A549 (cell line): ENCODE results near the gene SP100. TPM values are rescaled to one million over a fixed set of nuclear protein-coding genes. Genes with fewer than 3 reads are reported as not detected.
"Not testable (repeated sequence)": the region's sequence is repeated elsewhere in the genome, so short reads cannot be mapped to it uniquely, and the experiment has no call there.

ENCODE experiments used
- ATAC-seq, 2 experiments: fragments of 200-7000 bp in 1 of 2; fragments of >200 bp in 1 of 2; cut with Nextera tagmentation in 1 of 2; cut with Tn5 transposase in 1 of 2; 3 replicates each; pipeline versions ENCODE4 v1.8.0 to v1.9.1; 2018 to 2020; ENCODE audit warnings: mild to moderate bottlenecking in 1 of 2, moderate library complexity in 1 of 2
- CTCF ChIA-PET: fragments of 300-600 bp; sonication (Branson Sonifier 250); formaldehyde crosslinking; extraction: SDS; loops from one replicate; lab custom pipeline; 2021; ENCODE audit warnings: antibody characterized with exemption, inconsistent platforms; lab: Yijun Ruan, JAX
- POLR2A ChIA-PET: fragments of 350-600 bp; formaldehyde crosslinking; extraction: SDS; loops from one replicate; lab custom pipeline; 2021; ENCODE audit warnings: antibody characterized with exemption, inconsistent platforms; lab: Yijun Ruan, JAX
- DNase-seq, 2 experiments: peaks; one replicate each; pipeline versions ENCODE4 v3.0.0 to v3.0.0-alpha.2; 2011 to 2016; ENCODE audit warnings: low read depth in 1 of 2, low spot score in 1 of 2
- FAIRE-seq: peaks from 2 replicates; lab custom pipeline; 2011; peaks lifted over from hg19 to GRCh38; lab: Jason Lieb, UNC
- H3K27ac ChIP-seq, 2 experiments: fragments of >200 bp; sonication (Bioruptor Twin); formaldehyde crosslinking; 3 replicates each; pipeline ENCODE4 v1.5.1; 2016 to 2017
- H3K4me1 ChIP-seq: fragments of >200 bp; sonication (Bioruptor Twin); formaldehyde crosslinking; 3 replicates; pipeline ENCODE4 v1.6.1; 2016
- H3K4me2 ChIP-seq: fragments of >200 bp; sonication (Bioruptor Twin); formaldehyde crosslinking; 3 replicates; pipeline ENCODE4 v1.6.1; 2016
- H3K4me3 ChIP-seq: fragments of >200 bp; sonication (Bioruptor Twin); formaldehyde crosslinking; 3 replicates; pipeline ENCODE4 v1.5.1; 2016
- H3K9me3 ChIP-seq: fragments of >200 bp; sonication (Bioruptor Twin); formaldehyde crosslinking; 3 replicates; pipeline ENCODE4 v1.6.1; 2016
- CEBPB ChIP-seq, 2 experiments: fragments of >200 bp in 1 of 2; sonication (Bioruptor Twin) in 1 of 2; formaldehyde crosslinking in 1 of 2; IDR thresholded peaks; 2 replicates each; pipeline ENCODE4 v1.6.1; 2012 to 2016
- FOSL2 ChIP-seq, 2 experiments: fragments of 450-650 bp in 1 of 2; fragments of >200 bp in 1 of 2; sonication (Bioruptor Twin) in 1 of 2; formaldehyde crosslinking; IDR thresholded peaks; 2 replicates each; pipeline versions ENCODE4 v1.5.0 to v1.6.1; 2016 to 2020; ENCODE audit warnings: mild to moderate bottlenecking in 1 of 2, moderate library complexity in 1 of 2
- FOXS1 ChIP-seq: fragments of 250-450 bp; sonication (Bioruptor Pico); IDR thresholded peaks from 2 replicates; pipeline ENCODE4 v1.5.0; 2020; ENCODE audit warnings: mild to moderate bottlenecking, moderate library complexity
- HEYL ChIP-seq: fragments of 250-450 bp; sonication (Bioruptor Pico); IDR thresholded peaks from 2 replicates; pipeline ENCODE4 v1.8.0; 2021; ENCODE audit warnings: mild to moderate bottlenecking, moderate library complexity
- KDM1A ChIP-seq: fragments of 200-600 bp; sonication (generic); IDR thresholded peaks from 2 replicates; pipeline ENCODE4 v1.6.1; 2016; ENCODE audit warnings: low read depth, mild to moderate bottlenecking
- MAZ ChIP-seq: fragments of 150-350 bp; IDR thresholded peaks from 2 replicates; pipeline ENCODE4 v1.6.1; 2014; ENCODE audit warnings: antibody characterized with exemption, low read depth, low read length, borderline replicate concordance
- PHF8 ChIP-seq: fragments of 200-600 bp; sonication (generic); IDR thresholded peaks from 2 replicates; pipeline ENCODE4 v1.6.1; 2016; ENCODE audit warnings: low read depth, mild to moderate bottlenecking, antibody characterized with exemption, moderate library complexity, borderline replicate concordance
- POLR2A ChIP-seq: IDR thresholded peaks from 2 replicates; pipeline ENCODE4 v1.6.1; 2012; ENCODE audit warnings: mild to moderate bottlenecking, low read length
- POLR2AphosphoS2 ChIP-seq: conservative IDR thresholded peaks from 2 replicates; pipeline ENCODE4 v1.6.1; 2012; ENCODE audit warnings: low read length, improper control_type of control experiment, inconsistent platforms
- RAD21 ChIP-seq, 2 experiments: fragments of >200 bp in 1 of 2; sonication (Bioruptor Twin) in 1 of 2; formaldehyde crosslinking in 1 of 2; IDR thresholded peaks in 1 of 2; conservative IDR thresholded peaks in 1 of 2; 2 replicates in 1 of 2; 3 replicates in 1 of 2; pipeline ENCODE4 v1.6.1; 2012 to 2018; ENCODE audit warnings: inconsistent platforms in 1 of 2
- RCOR1 ChIP-seq: fragments of 150-350 bp; IDR thresholded peaks from 2 replicates; pipeline ENCODE4 v1.6.1; 2014; ENCODE audit warnings: antibody characterized with exemption, low read length, low read depth
- SMC3 ChIP-seq: fragments of >200 bp; sonication (Bioruptor Twin); formaldehyde crosslinking; IDR thresholded peaks from 3 replicates; pipeline ENCODE4 v1.6.1; 2018; ENCODE audit warnings: inconsistent platforms
- TP53 ChIP-seq: fragments of 250-450 bp; sonication (Bioruptor Pico); IDR thresholded peaks from 2 replicates; pipeline ENCODE4 v1.5.0; 2021; ENCODE audit warnings: mild to moderate bottlenecking, moderate library complexity
- ZC3H11A ChIP-seq: fragments of 450-650 bp; IDR thresholded peaks from 2 replicates; pipeline ENCODE4 v1.6.1; 2014; ENCODE audit warnings: antibody characterized with exemption, mild to moderate bottlenecking
- ZFP36 ChIP-seq: fragments of 450-650 bp; IDR thresholded peaks from 2 replicates; pipeline ENCODE4 v1.6.1; 2014; ENCODE audit warnings: borderline replicate concordance; ENCODE audit not compliant: partially characterized antibody
- ZSCAN20 ChIP-seq: fragments of 250-450 bp; sonication (Bioruptor Pico); IDR thresholded peaks from 2 replicates; pipeline ENCODE4 v1.8.0; 2022; ENCODE audit warnings: mild to moderate bottlenecking, moderate library complexity
- WGBS: methylation state at CpG from one replicate; pipeline ENCODE4 v1.1.6; 2017; ENCODE audit errors: missing lambda C conversion rate; 5-methylcytosine and 5-hydroxymethylcytosine counted together
- polyA plus RNA-seq, 4 experiments: library from polyadenylated mRNA; depleted of rRNA in 3 of 4; stranded (reverse); fragments of >200 nt; fragmentation: RNase III in 1 of 4; extraction: RNeasy Plus Mini Kit Qiagen cat#74134 plus additional on column Dnase treatment in 1 of 4; gene quantifications; 2 replicates in 3 of 4; 3 replicates in 1 of 4; pipeline ENCODE4 v1.2.3, GENCODE V29; 2011 to 2017
- TF ChIP-seq, protein P1 (sequence below): fragments of >200 bp; sonication (Bioruptor Twin); formaldehyde crosslinking; IDR thresholded peaks from 2 replicates; pipeline ENCODE4 v1.6.1; 2016
- TF ChIP-seq, protein P2 (sequence below): fragments of 250-450 bp; sonication (Bioruptor Pico); IDR thresholded peaks from 2 replicates; pipeline ENCODE4 v1.5.0; 2020; ENCODE audit warnings: low read depth, mild to moderate bottlenecking, moderate library complexity
- TF ChIP-seq, protein P3 (sequence below): fragments of 450-650 bp; IDR thresholded peaks from 2 replicates; pipeline ENCODE4 v1.6.1; 2014; ENCODE audit warnings: antibody characterized with exemption
- TF ChIP-seq, protein P4 (sequence below): fragments of 250-450 bp; sonication (Bioruptor Pico); IDR thresholded peaks from 2 replicates; pipeline ENCODE4 v1.5.0; 2021; ENCODE audit warnings: mild to moderate bottlenecking, moderate library complexity, borderline replicate concordance
- TF ChIP-seq, protein P5 (sequence below): IDR thresholded peaks from 2 replicates; pipeline ENCODE4 v1.6.1; 2012

Gene SP100
- polyA plus RNA-seq, 2 of the 4 experiments (the other 2 are of a cell fraction): 23.7 to 39.8 TPM

DNA sequence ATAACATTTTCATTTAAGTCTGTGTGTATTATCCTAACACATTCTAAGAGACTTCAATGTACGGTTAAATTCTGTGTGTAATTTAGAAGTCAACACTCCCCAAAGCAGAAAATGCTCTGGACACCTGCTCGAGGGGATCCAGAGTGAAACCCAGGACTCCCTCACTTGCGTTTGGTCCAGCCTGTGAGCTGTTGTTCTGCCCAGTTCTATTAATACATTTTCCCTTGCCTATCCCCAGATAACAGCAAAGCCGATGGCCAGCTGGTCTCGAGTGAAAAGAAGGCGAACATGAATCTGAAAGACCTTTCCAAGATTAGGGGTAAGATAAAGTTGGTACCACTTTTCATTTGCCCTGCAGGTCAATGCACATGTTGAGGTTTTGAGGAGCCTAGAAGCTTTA, 31.0 kb upstream of the SP100 start:
- ChIA-PET POLR2A (no interaction called here), CTCF (interaction anchor here (0.6 kb wide), 1 partner anchor 11 kb away, joined by 3 read pairs; no protein-coding TSS in a partner anchor)
- TF ChIP-seq SMC3: no peak
- no peak for TF ChIP-seq CEBPB (IDR thresholded peaks at IDR 0.05)
- TF ChIP-seq, protein P1, sequence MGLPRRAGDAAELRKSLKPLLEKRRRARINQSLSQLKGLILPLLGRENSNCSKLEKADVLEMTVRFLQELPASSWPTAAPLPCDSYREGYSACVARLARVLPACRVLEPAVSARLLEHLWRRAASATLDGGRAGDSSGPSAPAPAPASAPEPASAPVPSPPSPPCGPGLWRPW: no peak
- TF ChIP-seq, protein P2, sequence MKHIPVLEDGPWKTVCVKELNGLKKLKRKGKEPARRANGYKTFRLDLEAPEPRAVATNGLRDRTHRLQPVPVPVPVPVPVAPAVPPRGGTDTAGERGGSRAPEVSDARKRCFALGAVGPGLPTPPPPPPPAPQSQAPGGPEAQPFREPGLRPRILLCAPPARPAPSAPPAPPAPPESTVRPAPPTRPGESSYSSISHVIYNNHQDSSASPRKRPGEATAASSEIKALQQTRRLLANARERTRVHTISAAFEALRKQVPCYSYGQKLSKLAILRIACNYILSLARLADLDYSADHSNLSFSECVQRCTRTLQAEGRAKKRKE (CRISPR knock-in tag): no peak
- no peak for TF ChIP-seq POLR2A
- no peak for TF ChIP-seq HEYL
- TF ChIP-seq, protein P3, sequence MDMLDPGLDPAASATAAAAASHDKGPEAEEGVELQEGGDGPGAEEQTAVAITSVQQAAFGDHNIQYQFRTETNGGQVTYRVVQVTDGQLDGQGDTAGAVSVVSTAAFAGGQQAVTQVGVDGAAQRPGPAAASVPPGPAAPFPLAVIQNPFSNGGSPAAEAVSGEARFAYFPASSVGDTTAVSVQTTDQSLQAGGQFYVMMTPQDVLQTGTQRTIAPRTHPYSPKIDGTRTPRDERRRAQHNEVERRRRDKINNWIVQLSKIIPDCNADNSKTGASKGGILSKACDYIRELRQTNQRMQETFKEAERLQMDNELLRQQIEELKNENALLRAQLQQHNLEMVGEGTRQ: no peak
- TF ChIP-seq POLR2AphosphoS2: no peak
- TF ChIP-seq, protein P4, sequence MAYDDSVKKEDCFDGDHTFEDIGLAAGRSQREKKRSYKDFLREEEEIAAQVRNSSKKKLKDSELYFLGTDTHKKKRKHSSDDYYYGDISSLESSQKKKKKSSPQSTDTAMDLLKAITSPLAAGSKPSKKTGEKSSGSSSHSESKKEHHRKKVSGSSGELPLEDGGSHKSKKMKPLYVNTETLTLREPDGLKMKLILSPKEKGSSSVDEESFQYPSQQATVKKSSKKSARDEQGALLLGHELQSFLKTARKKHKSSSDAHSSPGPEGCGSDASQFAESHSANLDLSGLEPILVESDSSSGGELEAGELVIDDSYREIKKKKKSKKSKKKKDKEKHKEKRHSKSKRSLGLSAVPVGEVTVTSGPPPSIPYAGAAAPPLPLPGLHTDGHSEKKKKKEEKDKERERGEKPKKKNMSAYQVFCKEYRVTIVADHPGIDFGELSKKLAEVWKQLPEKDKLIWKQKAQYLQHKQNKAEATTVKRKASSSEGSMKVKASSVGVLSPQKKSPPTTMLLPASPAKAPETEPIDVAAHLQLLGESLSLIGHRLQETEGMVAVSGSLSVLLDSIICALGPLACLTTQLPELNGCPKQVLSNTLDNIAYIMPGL (CRISPR knock-in tag): no peak
- TF ChIP-seq FOXS1 (CRISPR knock-in tag): no peak
- 54% methylated on average over 6 of the region's 6 CpGs for WGBS
- Histone ChIP-seq H3K4me1 (no peaks in the 10 kb centered on the region), H3K4me3 (no peak overlapping the region), H3K27ac (no peak overlapping the region), H3K4me2 (no peak overlapping the region), H3K9me3 (no peaks in the 10 kb centered on the region)
- ATAC-seq (no peak), DNase-seq (no peak), FAIRE-seq (no peak)

DNA sequence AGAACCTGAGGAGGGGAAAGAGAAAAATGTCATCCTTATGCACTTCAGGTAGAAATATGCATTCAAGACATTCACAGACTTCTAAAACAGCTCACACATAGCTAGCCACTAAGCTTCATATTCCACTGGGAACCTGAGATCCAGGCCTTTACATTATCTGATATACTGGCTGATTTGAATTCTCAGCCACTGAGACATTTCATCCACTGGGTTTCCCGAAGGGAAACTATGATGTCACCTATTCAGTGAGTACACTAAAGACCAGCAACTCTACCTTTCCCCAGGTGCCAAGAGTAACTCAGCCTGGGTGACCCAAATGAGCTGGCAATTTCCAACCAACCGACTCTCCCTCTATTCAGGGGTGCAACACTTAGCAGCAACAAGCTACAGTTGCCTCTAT, 21.7 kb upstream of the SP100 start:
- Histone ChIP-seq H3K27ac (no peak overlapping the region), H3K9me3 (no peaks in the 10 kb centered on the region), H3K4me1 (no peaks in the 10 kb centered on the region), H3K4me3 (no peak overlapping the region), H3K4me2 (no peak overlapping the region)
- DNase-seq: no peak
- no peak for TF ChIP-seq POLR2AphosphoS2
- TF ChIP-seq ZFP36: no peak
- TF ChIP-seq KDM1A: no peak
- no peak for TF ChIP-seq ZSCAN20 (CRISPR knock-in tag)
- TF ChIP-seq, protein P5, sequence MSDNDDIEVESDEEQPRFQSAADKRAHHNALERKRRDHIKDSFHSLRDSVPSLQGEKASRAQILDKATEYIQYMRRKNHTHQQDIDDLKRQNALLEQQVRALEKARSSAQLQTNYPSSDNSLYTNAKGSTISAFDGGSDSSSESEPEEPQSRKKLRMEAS: no peak
- TF ChIP-seq RCOR1: no peak
- POLR2A ChIA-PET: no interaction called here
- CTCF ChIA-PET: interaction anchor here (0.9 kb wide), 1 partner anchor 19 kb away, joined by 4 read pairs; no protein-coding TSS in a partner anchor
- no peak for ATAC-seq
- no peak for FAIRE-seq
- 13% methylated on average over 2 of the region's 2 CpGs for WGBS

DNA sequence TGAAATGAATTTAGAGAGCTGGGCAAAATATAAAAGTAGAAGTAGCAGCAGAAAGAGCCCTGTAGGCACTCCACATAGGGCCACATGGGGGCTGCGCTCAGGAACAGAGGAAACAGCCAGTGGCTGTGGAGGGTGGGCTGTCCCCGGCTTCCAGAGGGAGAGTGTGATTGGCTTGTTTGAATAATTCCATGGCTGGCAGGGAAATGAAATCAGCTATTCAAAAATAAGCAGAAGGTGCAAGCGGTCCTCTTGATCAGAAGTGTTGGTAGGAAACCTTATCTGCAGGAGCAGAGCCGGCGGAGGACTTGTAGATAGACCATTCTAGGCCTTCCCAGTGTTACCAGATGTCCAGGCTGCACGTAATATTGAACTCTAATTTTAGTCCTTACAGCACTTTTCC, 17.3 kb upstream of the SP100 start:
- H3K9me3 ChIP-seq, FAIRE-seq, H3K27ac ChIP-seq, H3K4me3 ChIP-seq, ATAC-seq, DNase-seq, POLR2A ChIA-PET, CTCF ChIA-PET, H3K4me1 ChIP-seq, H3K4me2 ChIP-seq: not testable (repeated sequence)
- WGBS: 77% methylated on average over 6 of the region's 6 CpGs

DNA sequence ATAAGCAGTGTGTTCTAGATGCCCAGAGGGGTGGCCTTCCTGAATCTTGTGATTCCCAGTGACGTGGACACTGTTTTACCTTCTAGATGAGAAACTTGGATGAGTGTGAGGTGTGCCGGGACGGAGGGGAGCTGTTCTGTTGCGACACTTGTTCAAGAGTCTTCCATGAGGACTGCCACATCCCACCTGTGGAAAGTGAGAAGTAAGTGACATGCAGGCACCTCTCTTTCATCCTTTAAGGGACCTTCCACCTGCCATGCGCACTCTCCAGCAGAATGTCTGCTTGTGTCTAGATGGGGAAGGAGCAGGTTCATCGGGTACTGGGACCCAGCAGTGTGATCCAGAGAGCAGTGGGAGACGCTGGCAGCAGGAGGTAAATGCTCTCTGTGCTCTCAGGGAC, 16.0 kb upstream of the SP100 start:
- FAIRE-seq: no peak
- POLR2A ChIA-PET: no interaction called here
- no peak overlapping the region for H3K4me3 ChIP-seq

More for the DNA sequence above, 16.0 kb upstream of the SP100 start:
- DNase-seq (no peak), ATAC-seq (no peak)
- 77% methylated on average over 7 of the region's 7 CpGs for WGBS
- Histone ChIP-seq H3K27ac (no peak overlapping the region), H3K9me3 (no peaks in the 10 kb centered on the region), H3K4me2 (no peak overlapping the region), H3K4me1 (no peaks in the 10 kb centered on the region)
- TF ChIP-seq POLR2AphosphoS2 (no peak), RAD21 (conservative IDR thresholded peaks at IDR 0.05 in 1 of 2, IDR thresholded peaks at IDR 0.05 in 1 of 2) (no peak), ZC3H11A (no peak), PHF8 (no peak), TP53 (no peak), MAZ (no peak), FOSL2 (IDR thresholded peaks at IDR 0.05) (no peak), FOSL2 (CRISPR knock-in tag; IDR thresholded peaks at IDR 0.05) (no peak)
- CTCF ChIA-PET: no interaction called here
